Memory B cell (primary cell): Measurements from ENCODE around the gene POLK.
"Not testable (repeated sequence)": the region's sequence is repeated elsewhere in the genome, so short reads cannot be mapped to it uniquely, and the experiment has no call there.

Experiments used
- ATAC-seq: fragments of 150-1000 bp; cut with Tn5 transposase; 2 replicates; pipeline ENCODE4 v1.10.0; 2021; ENCODE audit warnings: low read depth, mild to moderate bottlenecking, moderate library complexity
- DNase-seq, 2 donors: peaks; one replicate each; pipeline ENCODE4 v3.0.0; 2022; ENCODE audit warnings: low spot score in 2 of 2
- H3K27ac Mint-ChIP-seq: one replicate; pipeline ENCODE4 v1.8.0; 2022; ENCODE audit warnings: mild to moderate bottlenecking, moderate library complexity, mixed read lengths
- H3K27me3 Mint-ChIP-seq: one replicate; pipeline ENCODE4 v1.8.0; 2022; ENCODE audit warnings: mixed read lengths
- H3K36me3 Mint-ChIP-seq: one replicate; pipeline ENCODE4 v1.8.0; 2022; ENCODE audit warnings: mild to moderate bottlenecking, mixed read lengths
- H3K4me1 Mint-ChIP-seq: one replicate; pipeline ENCODE4 v1.8.0; 2022; ENCODE audit warnings: mixed read lengths
- H3K4me3 Mint-ChIP-seq: one replicate; pipeline ENCODE4 v1.8.0; 2022; ENCODE audit warnings: mild to moderate bottlenecking, moderate library complexity, mixed read lengths
- H3K9me3 Mint-ChIP-seq: one replicate; pipeline ENCODE4 v1.8.0; 2022; ENCODE audit warnings: mixed read lengths

The POLK gene

GRCh38 chr5:75521195-75521594 is 9.5 kb downstream of the POLK start:
- Mint-ChIP-seq H3K27ac (no peak overlapping the region), H3K27me3 (no peaks in the 10 kb centered on the region), H3K36me3 (peaks cover 30% of the 10 kb centered on the region), H3K9me3 (peaks cover 15% of the 10 kb centered on the region), H3K4me1 (peaks cover 37% of the 10 kb centered on the region), H3K4me3 (no peak overlapping the region)
- no peak for ATAC-seq
- no peak for DNase-seq

- H3K36me3 Mint-ChIP-seq: peaks cover 27% of the 10 kb centered on the region
- H3K27ac Mint-ChIP-seq: no peak overlapping the region
- no peaks in the 10 kb centered on the region for H3K27me3 Mint-ChIP-seq
- no peak for DNase-seq
- ATAC-seq: no peak
- H3K4me3 Mint-ChIP-seq: no peak overlapping the region
- peaks cover 35% of the 10 kb centered on the region for H3K4me1 Mint-ChIP-seq
- peaks cover 15% of the 10 kb centered on the region for H3K9me3 Mint-ChIP-seq
These were observed 10.3 kb downstream of the POLK start for GRCh38 chr5:75522025-75522424.

GRCh38 chr5:75522542-75522941 is 10.9 kb downstream of the POLK start:
- no peaks in the 10 kb centered on the region for H3K27me3 Mint-ChIP-seq
- H3K4me3 Mint-ChIP-seq: no peak overlapping the region
- H3K4me1 Mint-ChIP-seq: peaks cover 32% of the 10 kb centered on the region

GRCh38 chr5:75523275-75523674 is 11.6 kb downstream of the POLK start:
- H3K27me3 Mint-ChIP-seq: no peaks in the 10 kb centered on the region

More at GRCh38 chr5:75522542-75522941, 10.9 kb downstream of the POLK start:
- Mint-ChIP-seq H3K9me3 (peaks cover 15% of the 10 kb centered on the region), H3K36me3 (peaks cover 27% of the 10 kb centered on the region), H3K27ac (no peak overlapping the region)
- DNase-seq: no peak
- no peak for ATAC-seq

GRCh38 chr5:75524071-75524470 is 12.4 kb downstream of the POLK start:
- peaks cover 13% of the 10 kb centered on the region for H3K9me3 Mint-ChIP-seq
- peak overlapping the region; percentile 76 for H3K4me3 Mint-ChIP-seq
- H3K36me3 Mint-ChIP-seq: peaks cover 22% of the 10 kb centered on the region
- ATAC-seq: peak; percentile 80
- H3K27me3 Mint-ChIP-seq: no peaks in the 10 kb centered on the region
- peak overlapping the region; percentile 72 for H3K27ac Mint-ChIP-seq
- peaks cover 28% of the 10 kb centered on the region for H3K4me1 Mint-ChIP-seq
- no peak for DNase-seq

More at GRCh38 chr5:75523275-75523674, 11.6 kb downstream of the POLK start:
- DNase-seq (no peak), ATAC-seq (no peak)
- Mint-ChIP-seq H3K9me3 (peaks cover 13% of the 10 kb centered on the region), H3K27ac (peak overlapping the region; percentile 72), H3K4me1 (peaks cover 27% of the 10 kb centered on the region), H3K4me3 (peak overlapping the region; percentile 76), H3K36me3 (peaks cover 25% of the 10 kb centered on the region)

- H3K27ac Mint-ChIP-seq: peak overlapping the region; percentile 72
- no peaks in the 10 kb centered on the region for H3K27me3 Mint-ChIP-seq
- H3K4me1 Mint-ChIP-seq: peaks cover 25% of the 10 kb centered on the region
- ATAC-seq (no peak), DNase-seq (no peak)
- H3K36me3 Mint-ChIP-seq: peaks cover 17% of the 10 kb centered on the region
- peaks cover 9% of the 10 kb centered on the region for H3K9me3 Mint-ChIP-seq
- H3K4me3 Mint-ChIP-seq: no peak overlapping the region
These were observed 12.9 kb downstream of the POLK start for GRCh38 chr5:75524591-75524990.

- H3K4me1 Mint-ChIP-seq: peaks cover 23% of the 10 kb centered on the region
- no peak for ATAC-seq
- peaks cover 6% of the 10 kb centered on the region for H3K9me3 Mint-ChIP-seq
These were observed 13.7 kb downstream of the POLK start for GRCh38 chr5:75525344-75525743.

GRCh38 chr5:75526070-75526469 is 14.4 kb downstream of the POLK start:
- ATAC-seq (peak; percentile 73), DNase-seq (peak in 1 of 2 donors; percentile 7)
- Mint-ChIP-seq H3K27me3 (no peaks in the 10 kb centered on the region), H3K4me3 (peak overlapping the region; percentile 75), H3K4me1 (peaks cover 23% of the 10 kb centered on the region), H3K9me3 (peaks cover 3% of the 10 kb centered on the region), H3K27ac (peak overlapping the region; percentile 72), H3K36me3 (peaks cover 6% of the 10 kb centered on the region)

More at GRCh38 chr5:75525344-75525743, 13.7 kb downstream of the POLK start:
- DNase-seq: no peak
- Mint-ChIP-seq H3K27ac (peak overlapping the region; percentile 72), H3K27me3 (no peaks in the 10 kb centered on the region), H3K36me3 (peaks cover 12% of the 10 kb centered on the region), H3K4me3 (peak overlapping the region; percentile 46)

- peaks cover 2% of the 10 kb centered on the region for H3K9me3 Mint-ChIP-seq
- ATAC-seq (no peak), DNase-seq (no peak)
- no peak overlapping the region for H3K4me3 Mint-ChIP-seq
- peak overlapping the region; percentile 40 for H3K27ac Mint-ChIP-seq
- H3K4me1 Mint-ChIP-seq: peaks cover 19% of the 10 kb centered on the region
- no peaks in the 10 kb centered on the region for H3K27me3 Mint-ChIP-seq
- H3K36me3 Mint-ChIP-seq: peaks cover 11% of the 10 kb centered on the region
These were observed 17.5 kb downstream of the POLK start for GRCh38 chr5:75529185-75529584.

- Mint-ChIP-seq H3K4me1 (peaks cover 21% of the 10 kb centered on the region), H3K27me3 (no peaks in the 10 kb centered on the region), H3K36me3 (peaks cover 28% of the 10 kb centered on the region), H3K9me3 (peaks cover 12% of the 10 kb centered on the region), H3K4me3 (no peak overlapping the region), H3K27ac (no peak overlapping the region)
- ATAC-seq (no peak), DNase-seq (no peak)
These were observed 20.5 kb downstream of the POLK start for GRCh38 chr5:75532190-75532589.

GRCh38 chr5:75533716-75534115 is 22.0 kb downstream of the POLK start:
- Mint-ChIP-seq H3K4me1 (peaks cover 21% of the 10 kb centered on the region), H3K27ac (peak overlapping the region; percentile 53), H3K9me3 (peaks cover 12% of the 10 kb centered on the region), H3K36me3 (peaks cover 28% of the 10 kb centered on the region)
- DNase-seq, H3K4me3 Mint-ChIP-seq, ATAC-seq, H3K27me3 Mint-ChIP-seq: not testable (repeated sequence)

GRCh38 chr5:75534734-75535133 is 23.0 kb downstream of the POLK start:
- H3K27ac Mint-ChIP-seq: no peak overlapping the region
- peaks cover 28% of the 10 kb centered on the region for H3K36me3 Mint-ChIP-seq
- H3K4me1 Mint-ChIP-seq: peaks cover 18% of the 10 kb centered on the region
- H3K9me3 Mint-ChIP-seq: peaks cover 12% of the 10 kb centered on the region
- DNase-seq: no peak
- no peaks in the 10 kb centered on the region for H3K27me3 Mint-ChIP-seq
- H3K4me3 Mint-ChIP-seq: no peak overlapping the region
- ATAC-seq: no peak

- ATAC-seq: no peak
- H3K4me1 Mint-ChIP-seq: peaks cover 18% of the 10 kb centered on the region
- no peak for DNase-seq
- peaks cover 12% of the 10 kb centered on the region for H3K9me3 Mint-ChIP-seq
- no peak overlapping the region for H3K4me3 Mint-ChIP-seq
- H3K27me3 Mint-ChIP-seq: no peaks in the 10 kb centered on the region
- H3K27ac Mint-ChIP-seq: no peak overlapping the region
- peaks cover 28% of the 10 kb centered on the region for H3K36me3 Mint-ChIP-seq
These were observed 24.5 kb downstream of the POLK start for GRCh38 chr5:75536147-75536546.

- H3K27ac Mint-ChIP-seq: no peak overlapping the region
- peaks cover 12% of the 10 kb centered on the region for H3K9me3 Mint-ChIP-seq
- H3K36me3 Mint-ChIP-seq: peaks cover 28% of the 10 kb centered on the region
- no peak for DNase-seq
- H3K4me3 Mint-ChIP-seq: no peak overlapping the region
- no peak for ATAC-seq
- H3K4me1 Mint-ChIP-seq: peaks cover 18% of the 10 kb centered on the region
- H3K27me3 Mint-ChIP-seq: no peaks in the 10 kb centered on the region
These were observed 25.1 kb downstream of the POLK start for GRCh38 chr5:75536694-75537360.

GRCh38 chr5:75538211-75538610 is 26.5 kb downstream of the POLK start:
- Mint-ChIP-seq H3K36me3 (peaks cover 22% of the 10 kb centered on the region), H3K27me3 (no peaks in the 10 kb centered on the region), H3K4me1 (peaks cover 21% of the 10 kb centered on the region), H3K9me3 (peaks cover 11% of the 10 kb centered on the region), H3K27ac (no peak overlapping the region), H3K4me3 (no peak overlapping the region)
- DNase-seq (no peak), ATAC-seq (no peak)
